ENCODE results near the gene OLFM1. TPM values are rescaled to one million over a fixed set of nuclear protein-coding genes. Genes with fewer than 3 reads are reported as not detected.

OLFM1 gene
- total RNA-seq, 1 donor from 2014 or later, result 0.37 TPM

GRCh38 chr9:135132008-135132407, 44.5 kb downstream of the OLFM1 start:
- DNase-seq (ENCODE audit: low spot score), result no peak
- no peaks in the 10 kb centered on the region for H3K9me3 Mint-ChIP-seq
- H3K27me3 Mint-ChIP-seq (ENCODE audit: low read depth), result no peaks in the 10 kb centered on the region
- intact Hi-C loops (cut with micrococcal nuclease), result no loop called here
- no peak overlapping the region for H3K27ac Mint-ChIP-seq
- no peaks in the 10 kb centered on the region for H3K4me1 Mint-ChIP-seq (ENCODE audit: low read depth)
- no peaks in the 10 kb centered on the region for H3K36me3 Mint-ChIP-seq (ENCODE audit: low read depth)
- H3K4me3 Mint-ChIP-seq (ENCODE audit: low read depth), result no peak overlapping the region

DNA sequence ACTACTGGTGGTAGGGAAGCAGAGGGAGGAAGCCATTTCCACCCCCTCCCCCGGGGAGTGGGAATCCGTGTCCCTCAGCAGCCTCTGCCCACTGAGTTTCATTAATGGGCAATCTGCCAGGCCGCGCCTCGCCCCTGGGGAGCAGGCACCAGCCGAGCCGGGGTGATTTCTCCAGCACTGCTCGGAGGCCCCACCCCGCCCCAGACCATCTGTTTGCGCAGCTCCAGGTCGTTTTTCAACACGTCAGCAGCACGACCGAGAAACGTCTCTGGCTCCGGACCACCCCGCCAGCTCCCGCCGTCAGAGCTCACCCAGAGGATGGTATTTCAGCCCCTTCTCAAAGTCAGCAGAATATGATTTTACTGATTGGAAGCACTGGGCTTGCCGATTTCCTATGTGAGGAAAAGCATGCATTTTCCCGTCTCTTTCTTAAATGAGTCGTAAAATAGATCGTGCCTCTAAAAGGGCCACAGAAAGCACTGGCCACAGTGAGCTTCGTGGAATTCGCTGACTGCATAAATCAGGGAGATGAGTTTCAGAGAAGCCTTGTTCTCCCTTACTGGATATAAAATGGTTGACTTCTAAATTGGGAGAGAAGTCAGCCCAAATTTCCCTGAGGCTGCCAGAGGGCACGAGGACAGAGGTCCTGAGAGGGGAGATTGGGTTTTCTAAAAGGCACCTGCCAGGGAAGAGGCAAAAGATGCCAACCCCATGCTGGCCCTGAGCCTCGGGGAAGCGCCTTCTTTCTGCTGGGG, 47.0 kb downstream of the OLFM1 start:
- Mint-ChIP-seq H3K9me3 (no peaks in the 10 kb centered on the region), H3K27me3 (ENCODE audit: low read depth) (no peaks in the 10 kb centered on the region), H3K27ac (no peak overlapping the region), H3K4me1 (ENCODE audit: low read depth) (no peaks in the 10 kb centered on the region), H3K36me3 (ENCODE audit: low read depth) (no peaks in the 10 kb centered on the region), H3K4me3 (ENCODE audit: low read depth) (no peak overlapping the region)
- intact Hi-C loops (cut with micrococcal nuclease), result no loop called here
- no peak for DNase-seq (ENCODE audit: low spot score)

DNA sequence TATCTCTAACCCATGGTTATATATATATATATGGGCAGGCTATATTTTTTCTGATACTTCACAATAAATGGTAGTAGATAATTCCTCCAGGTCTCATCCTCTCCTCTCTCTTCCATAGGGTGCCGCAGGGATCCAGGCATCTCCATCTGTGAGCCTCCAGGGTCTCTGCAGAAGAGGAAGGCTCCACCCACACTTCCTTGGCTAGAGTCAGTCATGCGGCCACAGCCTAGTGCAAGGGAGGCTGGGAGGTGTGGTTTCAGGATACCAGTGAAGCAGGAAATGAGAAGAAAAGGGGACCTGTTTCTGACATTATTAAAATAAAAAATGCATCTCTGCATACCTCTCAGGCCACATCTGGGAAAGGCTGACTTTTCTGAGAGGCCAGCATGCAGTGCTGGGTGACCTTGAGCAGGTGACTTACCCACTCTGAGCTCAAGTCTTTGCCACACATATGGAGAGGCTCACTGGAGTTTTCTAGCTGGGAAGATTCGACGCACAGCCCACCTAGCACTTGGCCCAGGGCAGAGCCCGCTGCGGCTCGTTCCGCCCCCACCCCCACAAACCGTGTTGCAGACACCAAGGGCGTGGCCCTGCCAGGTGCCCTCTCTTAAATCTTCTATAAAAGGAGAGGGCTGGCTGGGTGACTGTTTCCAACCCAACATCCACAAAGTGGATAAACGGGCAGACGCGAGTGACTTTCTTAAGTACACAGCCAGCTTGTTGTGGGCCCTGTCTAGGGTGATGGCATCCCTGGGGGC, 47.9 kb downstream of the OLFM1 start:
- Mint-ChIP-seq H3K4me1 (ENCODE audit: low read depth) (no peaks in the 10 kb centered on the region), H3K27ac (no peak overlapping the region), H3K36me3 (ENCODE audit: low read depth) (no peaks in the 10 kb centered on the region), H3K9me3 (no peaks in the 10 kb centered on the region), H3K27me3 (ENCODE audit: low read depth) (no peaks in the 10 kb centered on the region), H3K4me3 (ENCODE audit: low read depth) (no peak overlapping the region)
- intact Hi-C loops (cut with micrococcal nuclease), result no loop called here
- DNase-seq (ENCODE audit: low spot score), result no peak

DNA sequence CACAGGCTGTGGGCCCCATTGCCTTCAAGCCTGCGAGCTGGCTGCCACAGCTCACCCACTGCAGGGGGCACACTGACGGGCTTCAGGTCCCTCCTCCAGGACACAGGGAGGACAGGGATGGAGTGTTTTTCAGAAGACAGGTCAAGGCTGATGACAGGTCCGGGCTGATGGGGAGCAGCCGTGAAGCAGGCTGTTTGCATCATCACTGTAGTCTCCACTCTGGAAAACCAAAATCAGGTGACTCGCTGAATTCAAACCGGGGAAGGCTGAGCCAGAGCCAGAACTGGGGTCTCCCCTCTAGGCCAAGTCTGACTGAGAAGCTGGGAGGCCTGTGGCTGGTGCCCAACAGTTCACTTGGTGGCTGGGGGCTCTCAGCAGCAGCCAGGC, 48.5 kb downstream of the OLFM1 start:
- H3K27me3 Mint-ChIP-seq (ENCODE audit: low read depth), result no peaks in the 10 kb centered on the region
- H3K9me3 Mint-ChIP-seq, result no peaks in the 10 kb centered on the region
- intact Hi-C loops (cut with micrococcal nuclease), result no loop called here
- H3K27ac Mint-ChIP-seq, result no peak overlapping the region
- no peaks in the 10 kb centered on the region for H3K4me1 Mint-ChIP-seq (ENCODE audit: low read depth)
- H3K36me3 Mint-ChIP-seq (ENCODE audit: low read depth), result no peaks in the 10 kb centered on the region
- DNase-seq (ENCODE audit: low spot score), result no peak
- no peak overlapping the region for H3K4me3 Mint-ChIP-seq (ENCODE audit: low read depth)

DNA sequence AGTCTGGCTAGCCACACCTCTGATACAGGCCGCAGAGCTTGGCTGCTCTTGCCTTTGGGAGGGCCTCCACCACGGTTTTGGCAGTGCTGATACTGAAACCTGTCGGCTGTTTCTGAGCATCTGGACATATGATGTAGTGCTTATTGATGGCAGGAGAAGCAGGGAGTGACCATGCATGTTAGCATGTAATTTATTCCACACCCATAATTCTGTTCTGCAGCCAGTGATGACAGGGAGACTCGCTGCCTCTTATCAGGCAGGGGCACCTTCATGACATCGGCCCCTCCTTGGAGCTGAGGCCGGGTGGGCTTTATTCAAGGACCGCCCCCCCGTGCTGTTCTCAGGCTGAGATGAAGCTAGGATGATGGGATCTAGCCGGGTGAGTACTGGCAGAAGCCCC, 49.0 kb downstream of the OLFM1 start:
- H3K9me3 Mint-ChIP-seq, result no peaks in the 10 kb centered on the region
- H3K36me3 Mint-ChIP-seq (ENCODE audit: low read depth), result no peaks in the 10 kb centered on the region
- H3K27ac Mint-ChIP-seq, result no peak overlapping the region
- H3K4me3 Mint-ChIP-seq (ENCODE audit: low read depth), result no peak overlapping the region
- no peaks in the 10 kb centered on the region for H3K4me1 Mint-ChIP-seq (ENCODE audit: low read depth)
- DNase-seq (ENCODE audit: low spot score), result no peak
- intact Hi-C loops (cut with micrococcal nuclease), result no loop called here
- no peaks in the 10 kb centered on the region for H3K27me3 Mint-ChIP-seq (ENCODE audit: low read depth)

DNA sequence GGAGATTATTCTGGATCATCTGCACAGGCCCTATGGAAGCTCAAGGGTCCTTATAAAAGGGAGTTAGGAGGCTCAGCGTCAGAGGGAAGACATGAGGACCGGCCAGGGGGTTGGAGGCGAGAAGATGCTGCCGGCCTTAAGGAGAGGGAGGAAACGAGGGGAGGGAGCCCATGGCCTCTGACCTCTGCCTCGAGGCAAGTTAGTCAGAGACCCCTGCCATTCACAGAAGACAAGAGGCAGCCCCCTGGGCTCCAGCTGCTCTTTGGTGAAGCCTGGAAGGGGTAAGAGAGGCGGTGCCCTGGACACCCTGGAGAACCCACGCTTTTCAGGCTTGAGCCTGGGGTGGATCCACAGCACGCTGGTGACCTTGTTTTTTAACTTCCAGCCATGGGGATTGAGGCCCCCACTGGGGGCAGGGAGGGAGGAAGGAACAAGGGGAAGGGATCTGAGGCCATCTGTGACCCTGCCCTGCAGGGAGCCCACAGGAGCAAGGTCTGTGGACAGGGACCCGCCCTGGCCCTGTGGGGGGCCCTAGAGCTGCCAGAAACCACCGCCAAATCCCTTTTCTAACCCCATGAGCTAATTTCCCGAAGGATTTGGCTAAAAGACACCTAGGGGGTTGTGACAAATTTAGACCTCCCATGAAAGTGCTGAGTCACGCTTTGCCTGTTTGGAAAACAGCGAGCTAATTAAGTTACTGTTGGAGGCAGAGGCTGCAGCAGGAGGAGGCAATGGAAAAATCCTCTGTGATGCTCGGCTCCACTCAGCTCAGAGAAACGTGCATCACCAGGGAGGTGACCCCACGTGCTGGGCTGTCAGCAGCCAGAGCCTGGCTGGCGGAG, 49.7 kb downstream of the OLFM1 start:
- no peaks in the 10 kb centered on the region for H3K36me3 Mint-ChIP-seq (ENCODE audit: low read depth)
- H3K4me3 Mint-ChIP-seq (ENCODE audit: low read depth), result no peak overlapping the region
- intact Hi-C loops (cut with micrococcal nuclease), result no loop called here
- H3K27ac Mint-ChIP-seq, result no peak overlapping the region
- H3K4me1 Mint-ChIP-seq (ENCODE audit: low read depth), result no peaks in the 10 kb centered on the region
- no peak for DNase-seq (ENCODE audit: low spot score)
- no peaks in the 10 kb centered on the region for H3K27me3 Mint-ChIP-seq (ENCODE audit: low read depth)
- no peaks in the 10 kb centered on the region for H3K9me3 Mint-ChIP-seq

DNA sequence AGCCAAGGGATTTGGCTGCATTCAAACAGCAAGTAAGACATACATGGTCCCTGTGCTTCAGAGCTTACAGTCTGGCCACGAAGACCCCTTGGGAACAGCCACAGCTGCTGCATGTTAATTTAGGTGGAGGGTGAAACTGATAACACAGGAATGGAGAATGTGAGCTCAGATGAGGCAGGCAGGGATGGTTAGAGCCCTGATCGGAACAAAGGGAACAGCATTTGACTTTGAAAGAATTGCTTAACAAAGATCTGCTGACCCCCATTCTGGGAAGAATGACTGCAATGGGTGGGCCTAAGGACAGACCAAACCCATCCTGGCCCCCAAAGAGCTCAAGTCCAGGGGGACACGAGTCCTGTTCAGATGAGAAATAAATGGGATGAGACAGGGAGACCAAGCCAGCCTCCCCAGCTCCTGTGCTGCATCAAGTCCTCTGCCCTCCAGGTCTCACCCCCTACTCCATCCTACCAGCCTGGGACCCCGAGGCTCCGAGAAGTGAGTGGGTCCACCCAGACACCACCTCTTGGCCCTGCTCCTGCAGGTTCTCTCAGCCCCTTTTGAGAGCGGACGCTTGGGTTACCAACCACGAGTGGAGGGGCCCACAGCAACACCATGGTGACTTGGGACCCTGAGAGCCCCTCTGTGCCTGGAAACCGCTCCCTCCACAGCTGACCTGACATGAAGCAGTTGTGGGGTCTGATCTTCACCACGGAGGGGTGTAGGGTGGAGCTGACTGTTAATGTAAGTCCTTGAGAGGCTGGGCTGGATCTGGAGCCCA, 50.8 kb downstream of the OLFM1 start:
- Mint-ChIP-seq H3K4me1 (ENCODE audit: low read depth) (no peaks in the 10 kb centered on the region), H3K36me3 (ENCODE audit: low read depth) (no peaks in the 10 kb centered on the region), H3K27ac (no peak overlapping the region), H3K9me3 (no peaks in the 10 kb centered on the region), H3K27me3 (ENCODE audit: low read depth) (no peaks in the 10 kb centered on the region), H3K4me3 (ENCODE audit: low read depth) (no peak overlapping the region)
- intact Hi-C loops (cut with micrococcal nuclease), result no loop called here
- DNase-seq (ENCODE audit: low spot score), result no peak

GRCh38 chr9:135139366-135139959, 52.0 kb downstream of the OLFM1 start:
- Mint-ChIP-seq H3K27ac (no peak overlapping the region), H3K9me3 (no peaks in the 10 kb centered on the region), H3K27me3 (ENCODE audit: low read depth) (no peaks in the 10 kb centered on the region), H3K4me1 (ENCODE audit: low read depth) (no peaks in the 10 kb centered on the region), H3K36me3 (ENCODE audit: low read depth) (no peaks in the 10 kb centered on the region), H3K4me3 (ENCODE audit: low read depth) (no peak overlapping the region)
- intact Hi-C loops (cut with micrococcal nuclease), result no loop called here
- DNase-seq (ENCODE audit: low spot score), result no peak

DNA sequence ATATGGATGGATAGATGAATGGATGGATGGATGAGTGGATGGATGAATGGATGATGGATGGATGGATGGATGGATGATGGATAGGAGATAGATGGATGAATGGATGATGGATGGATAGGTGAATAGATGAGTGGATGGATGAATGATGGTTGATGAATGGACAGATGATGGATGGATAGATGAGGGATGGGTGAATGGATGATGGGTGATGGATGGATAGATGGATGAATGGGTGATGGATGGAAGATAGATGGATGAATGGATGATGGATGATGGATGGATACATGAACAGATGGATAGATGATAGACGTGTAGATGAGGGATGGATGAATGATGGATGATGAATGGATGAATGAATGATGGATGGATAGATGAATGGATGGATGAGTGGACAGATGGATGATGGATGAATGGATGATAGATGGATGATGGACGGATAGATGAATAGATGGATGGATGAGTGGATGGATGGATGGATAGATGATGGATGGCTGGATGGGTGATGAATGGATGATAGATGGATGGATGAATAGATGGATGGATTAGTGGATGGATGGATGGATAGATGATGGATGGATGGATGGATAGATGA, 53.8 kb downstream of the OLFM1 start:
- H3K36me3 Mint-ChIP-seq (ENCODE audit: low read depth), result no peaks in the 10 kb centered on the region
- H3K4me1 Mint-ChIP-seq (ENCODE audit: low read depth), result no peaks in the 10 kb centered on the region
- intact Hi-C loops (cut with micrococcal nuclease), result no loop called here
- H3K9me3 Mint-ChIP-seq, result no peaks in the 10 kb centered on the region
- no peaks in the 10 kb centered on the region for H3K27me3 Mint-ChIP-seq (ENCODE audit: low read depth)
- DNase-seq (ENCODE audit: low spot score), result no peak
- H3K4me3 Mint-ChIP-seq (ENCODE audit: low read depth), result no peak overlapping the region
- no peak overlapping the region for H3K27ac Mint-ChIP-seq

GRCh38 chr9:135144581-135145170, 57.2 kb downstream of the OLFM1 start:
- Mint-ChIP-seq H3K27ac (no peak overlapping the region), H3K27me3 (ENCODE audit: low read depth) (no peaks in the 10 kb centered on the region)
- intact Hi-C loops (cut with micrococcal nuclease), result no loop called here

GRCh38 chr9:135145312-135145711, 57.8 kb downstream of the OLFM1 start:
- no peaks in the 10 kb centered on the region for H3K4me1 Mint-ChIP-seq (ENCODE audit: low read depth)
- no peaks in the 10 kb centered on the region for H3K36me3 Mint-ChIP-seq (ENCODE audit: low read depth)
- H3K27ac Mint-ChIP-seq, result no peak overlapping the region
- no peak overlapping the region for H3K4me3 Mint-ChIP-seq (ENCODE audit: low read depth)
- intact Hi-C loops (cut with micrococcal nuclease), result no loop called here
- no peaks in the 10 kb centered on the region for H3K27me3 Mint-ChIP-seq (ENCODE audit: low read depth)
- no peaks in the 10 kb centered on the region for H3K9me3 Mint-ChIP-seq
- no peak for DNase-seq (ENCODE audit: low spot score)

More at GRCh38 chr9:135144581-135145170, 57.2 kb downstream of the OLFM1 start:
- Mint-ChIP-seq H3K4me1 (ENCODE audit: low read depth) (no peaks in the 10 kb centered on the region), H3K36me3 (ENCODE audit: low read depth) (no peaks in the 10 kb centered on the region), H3K4me3 (ENCODE audit: low read depth) (no peak overlapping the region), H3K9me3 (no peaks in the 10 kb centered on the region)
- no peak for DNase-seq (ENCODE audit: low spot score)

Measured in activated T-helper 2 cell treated with anti-CD3 and anti-CD28 coated beads, Interferon-gamma antibody, Interleukin-2, Interleukin-4, amounts not matched to agents 10 μg/mL and 5 μg/mL and 100 μg/mL, durations not matched to agents 14 hours and 24 hours and 36 hours (primary cell).